ENCODE results near the gene AHCYL2.
A peak's percentile ranks its signal among the peaks of the same experiment; 100 is the strongest.
"Not testable (repeated sequence)": the region's sequence is repeated elsewhere in the genome, so short reads cannot be mapped to it uniquely, and the experiment has no call there.

The AHCYL2 gene

GRCh38 chr7:129240119-129240820 is 15.4 kb downstream of the AHCYL2 start:
- Histone ChIP-seq H3K4me3 (no peak overlapping the region), H3K9me3 (no peaks in the 10 kb centered on the region), H3K27me3 (ENCODE audit: low read depth) (no peaks in the 10 kb centered on the region), H3K4me1 (peaks cover 4% of the 10 kb centered on the region; the same call in 1 of the 2 replicates), H3K36me3 (replicated peaks) (no peaks in the 10 kb centered on the region)
- in situ Hi-C loops (cut with MboI; ENCODE audit: low sequenced_read_pairs): no loop called here
- DNase-seq (ENCODE audit: low spot score in 2 of 2): no peak

- peaks cover 5% of the 10 kb centered on the region for H3K4me1 ChIP-seq
- in situ Hi-C loops (cut with MboI; ENCODE audit: low sequenced_read_pairs): no loop called here
- no peak for DNase-seq (ENCODE audit: low spot score in 2 of 2)
- H3K36me3 ChIP-seq (replicated peaks): no peaks in the 10 kb centered on the region
- no peaks in the 10 kb centered on the region for H3K27me3 ChIP-seq (ENCODE audit: low read depth)
- no peaks in the 10 kb centered on the region for H3K9me3 ChIP-seq
- H3K4me3 ChIP-seq: no peak overlapping the region
Observed at GRCh38 chr7:129244220-129244619, 19.4 kb downstream of the AHCYL2 start.

GRCh38 chr7:129245533-129245932 is 20.7 kb downstream of the AHCYL2 start:
- DNase-seq (ENCODE audit: low spot score in 2 of 2): no peak
- H3K27me3 ChIP-seq (ENCODE audit: low read depth): no peaks in the 10 kb centered on the region
- in situ Hi-C loops (cut with MboI; ENCODE audit: low sequenced_read_pairs): no loop called here
- peaks cover 5% of the 10 kb centered on the region for H3K4me1 ChIP-seq
- no peak overlapping the region for H3K4me3 ChIP-seq
- H3K9me3 ChIP-seq: peaks cover 2% of the 10 kb centered on the region; the same call in 1 of the 2 replicates
- no peaks in the 10 kb centered on the region for H3K36me3 ChIP-seq (replicated peaks)

- no peaks in the 10 kb centered on the region for H3K36me3 ChIP-seq (replicated peaks)
Observed at GRCh38 chr7:129247087-129247486, 22.3 kb downstream of the AHCYL2 start.

GRCh38 chr7:129252128-129252527 is 27.3 kb downstream of the AHCYL2 start:
- no peaks in the 10 kb centered on the region for H3K36me3 ChIP-seq (replicated peaks)
- peaks cover 2% of the 10 kb centered on the region; the same call in 1 of the 2 replicates for H3K9me3 ChIP-seq
- in situ Hi-C loops (cut with MboI; ENCODE audit: low sequenced_read_pairs): no loop called here
- H3K4me3 ChIP-seq: no peak overlapping the region
- H3K27me3 ChIP-seq (ENCODE audit: low read depth): no peaks in the 10 kb centered on the region
- no peak for DNase-seq (ENCODE audit: low spot score in 2 of 2)
- peaks cover 9% of the 10 kb centered on the region for H3K4me1 ChIP-seq

More at GRCh38 chr7:129247087-129247486, 22.3 kb downstream of the AHCYL2 start:
- Histone ChIP-seq H3K4me1 (peaks cover 5% of the 10 kb centered on the region), H3K9me3 (peaks cover 2% of the 10 kb centered on the region; the same call in 1 of the 2 replicates), H3K4me3 (no peak overlapping the region), H3K27me3 (ENCODE audit: low read depth) (no peaks in the 10 kb centered on the region)
- DNase-seq (ENCODE audit: low spot score in 2 of 2): no peak
- in situ Hi-C loops (cut with MboI; ENCODE audit: low sequenced_read_pairs): no loop called here

- H3K9me3 ChIP-seq; H3K36me3 ChIP-seq (replicated peaks); DNase-seq (ENCODE audit: low spot score in 2 of 2); in situ Hi-C loops (cut with MboI; ENCODE audit: low sequenced_read_pairs); H3K27me3 ChIP-seq (ENCODE audit: low read depth); H3K4me3 ChIP-seq; H3K4me1 ChIP-seq: not testable (repeated sequence)
Observed at GRCh38 chr7:129252603-129253002, 27.8 kb downstream of the AHCYL2 start.

- 0 out of 2 replicates have a peak, but pooled peaks cover 4% of the 10 kb centered on the region for H3K36me3 ChIP-seq (replicated peaks)
- DNase-seq (ENCODE audit: low spot score in 2 of 2): no peak
- no peak overlapping the region for H3K4me3 ChIP-seq
- in situ Hi-C loops (cut with MboI; ENCODE audit: low sequenced_read_pairs): no loop called here
- H3K9me3 ChIP-seq: no peaks in the 10 kb centered on the region
- H3K27me3 ChIP-seq (ENCODE audit: low read depth): no peaks in the 10 kb centered on the region
- peaks cover 28% of the 10 kb centered on the region for H3K4me1 ChIP-seq
Observed at GRCh38 chr7:129255800-129256199, 31.0 kb downstream of the AHCYL2 start.

GRCh38 chr7:129256221-129256620 is 31.4 kb downstream of the AHCYL2 start:
- Histone ChIP-seq H3K36me3 (replicated peaks) (0 out of 2 replicates have a peak, but pooled peaks cover 4% of the 10 kb centered on the region), H3K9me3 (no peaks in the 10 kb centered on the region), H3K4me1 (peaks cover 28% of the 10 kb centered on the region), H3K4me3 (no peak overlapping the region), H3K27me3 (ENCODE audit: low read depth) (no peaks in the 10 kb centered on the region)
- in situ Hi-C loops (cut with MboI; ENCODE audit: low sequenced_read_pairs): no loop called here
- DNase-seq (ENCODE audit: low spot score in 2 of 2): peak in 1 of 2 experiments; percentile 42

GRCh38 chr7:129257168-129257567 is 32.3 kb downstream of the AHCYL2 start:
- no peaks in the 10 kb centered on the region for H3K9me3 ChIP-seq
- no peaks in the 10 kb centered on the region for H3K27me3 ChIP-seq (ENCODE audit: low read depth)
- peaks cover 28% of the 10 kb centered on the region for H3K4me1 ChIP-seq
- in situ Hi-C loops (cut with MboI; ENCODE audit: low sequenced_read_pairs): no loop called here
- DNase-seq (ENCODE audit: low spot score in 2 of 2): no peak
- H3K36me3 ChIP-seq (replicated peaks): 0 out of 2 replicates have a peak, but pooled peaks cover 4% of the 10 kb centered on the region
- no peak overlapping the region for H3K4me3 ChIP-seq

- H3K9me3 ChIP-seq: no peaks in the 10 kb centered on the region
- peak; percentile 72 to 96 for DNase-seq (ENCODE audit: low spot score in 2 of 2)
- H3K4me1 ChIP-seq: peaks cover 28% of the 10 kb centered on the region
- no peak overlapping the region for H3K4me3 ChIP-seq
- H3K36me3 ChIP-seq (replicated peaks): 0 out of 2 replicates have a peak, but pooled peaks cover 4% of the 10 kb centered on the region
- no peaks in the 10 kb centered on the region for H3K27me3 ChIP-seq (ENCODE audit: low read depth)
- in situ Hi-C loops (cut with MboI; ENCODE audit: low sequenced_read_pairs): no loop called here
Observed at GRCh38 chr7:129258649-129259389, 34.0 kb downstream of the AHCYL2 start.

GRCh38 chr7:129262324-129262723 is 37.5 kb downstream of the AHCYL2 start:
- Histone ChIP-seq H3K36me3 (replicated peaks) (0 out of 2 replicates have a peak, but pooled peaks cover 4% of the 10 kb centered on the region), H3K9me3 (no peaks in the 10 kb centered on the region), H3K4me1 (peaks cover 28% of the 10 kb centered on the region), H3K27me3 (ENCODE audit: low read depth) (no peaks in the 10 kb centered on the region), H3K4me3 (no peak overlapping the region)
- in situ Hi-C loops (cut with MboI; ENCODE audit: low sequenced_read_pairs): no loop called here
- no peak for DNase-seq (ENCODE audit: low spot score in 2 of 2)

- DNase-seq (ENCODE audit: low spot score in 2 of 2): no peak
- Histone ChIP-seq H3K27me3 (ENCODE audit: low read depth) (no peaks in the 10 kb centered on the region), H3K9me3 (no peaks in the 10 kb centered on the region), H3K4me1 (peaks cover 24% of the 10 kb centered on the region), H3K36me3 (replicated peaks) (no peaks in the 10 kb centered on the region), H3K4me3 (no peak overlapping the region)
- in situ Hi-C loops (cut with MboI; ENCODE audit: low sequenced_read_pairs): no loop called here
Observed at GRCh38 chr7:129263168-129263567, 38.3 kb downstream of the AHCYL2 start.

- Histone ChIP-seq H3K9me3 (no peaks in the 10 kb centered on the region), H3K4me1 (peaks cover 13% of the 10 kb centered on the region), H3K27me3 (ENCODE audit: low read depth) (no peaks in the 10 kb centered on the region), H3K36me3 (replicated peaks) (no peaks in the 10 kb centered on the region), H3K4me3 (no peak overlapping the region)
- in situ Hi-C loops (cut with MboI; ENCODE audit: low sequenced_read_pairs): no loop called here
- DNase-seq (ENCODE audit: low spot score in 2 of 2): no peak
Observed at GRCh38 chr7:129264534-129264933, 39.7 kb downstream of the AHCYL2 start.

- H3K27me3 ChIP-seq (ENCODE audit: low read depth): no peaks in the 10 kb centered on the region
- H3K36me3 ChIP-seq (replicated peaks): no peaks in the 10 kb centered on the region
- no peaks in the 10 kb centered on the region for H3K9me3 ChIP-seq
- DNase-seq (ENCODE audit: low spot score in 2 of 2): no peak
- in situ Hi-C loops (cut with MboI; ENCODE audit: low sequenced_read_pairs): loop anchor here (5.0 kb wide), 1 partner anchor 43 kb away; no protein-coding TSS in a partner anchor
- H3K4me3 ChIP-seq: no peak overlapping the region
- H3K4me1 ChIP-seq: peaks cover 5% of the 10 kb centered on the region
Observed at GRCh38 chr7:129265328-129265727, 40.5 kb downstream of the AHCYL2 start.

Data from HAP-1 (cell line).